ENCODE data around the gene ME1.
A peak's percentile ranks its signal among the peaks of the same experiment; 100 is the strongest.

ME1 gene

DNA sequence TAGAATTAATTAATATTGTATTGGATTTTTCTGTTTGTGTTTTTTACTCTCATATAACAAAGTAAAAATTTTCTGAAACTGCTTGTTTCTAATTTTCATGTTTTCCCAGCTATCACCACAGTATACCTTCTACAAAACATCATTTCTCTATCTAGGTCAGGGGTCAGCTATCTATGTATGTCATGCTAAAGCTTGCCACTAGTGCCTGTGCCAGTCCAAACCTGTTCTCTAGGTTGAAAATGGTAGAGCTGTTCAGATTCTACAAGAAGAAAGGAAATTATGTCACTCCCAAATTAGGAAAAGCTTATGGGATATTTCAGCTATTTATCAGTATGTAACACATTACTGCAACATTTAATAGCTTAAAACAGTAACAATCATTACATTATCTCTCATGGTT, 5.8 kb upstream of the ME1 start:
- in situ Hi-C loops (cut with MboI; ENCODE audit: low pct_unique_long_range_greater_than_20kb, low sequenced_read_pairs), result no loop called here

DNA sequence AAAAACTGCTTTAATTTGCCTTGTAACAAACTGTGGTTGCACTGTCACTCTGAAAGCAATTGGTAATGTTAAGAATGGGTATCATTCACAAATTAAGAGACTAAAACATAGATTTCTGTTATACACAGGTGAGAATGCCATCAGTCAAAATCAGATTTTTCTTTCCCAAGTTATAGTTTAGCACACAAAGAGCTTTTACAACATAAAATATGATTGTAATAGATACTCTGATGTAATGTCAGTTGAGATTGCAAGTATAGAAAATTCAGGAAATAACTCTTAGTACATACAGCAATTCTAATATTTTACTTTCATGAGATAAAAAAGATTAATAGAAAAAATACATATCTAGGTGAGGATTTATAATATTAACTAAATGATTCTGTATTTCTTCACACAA, 2.3 kb upstream of the ME1 start:
- no peak for DNase-seq
- in situ Hi-C loops (cut with MboI; ENCODE audit: low pct_unique_long_range_greater_than_20kb, low sequenced_read_pairs), result no loop called here

More for the DNA sequence above, 5.8 kb upstream of the ME1 start:
- DNase-seq, result no peak

DNA sequence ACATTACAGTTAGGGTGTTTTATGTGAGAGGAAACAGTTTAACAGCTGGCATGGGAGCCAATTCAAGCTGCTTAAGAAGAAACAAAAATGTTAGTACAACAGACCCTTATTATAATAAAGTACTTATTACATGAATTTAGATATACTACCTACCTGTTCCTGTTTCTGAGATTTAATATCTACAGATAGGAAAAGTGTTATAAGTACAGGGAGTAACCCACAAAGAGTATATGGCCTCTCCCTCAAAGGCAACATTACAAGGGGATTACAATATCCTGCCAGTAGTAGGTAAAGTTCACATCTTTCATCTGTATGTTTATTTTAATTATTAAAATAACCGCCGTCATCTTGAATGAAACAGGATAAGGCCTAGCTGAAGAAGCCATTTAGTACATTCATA, 1.8 kb upstream of the ME1 start:
- in situ Hi-C loops (cut with MboI; ENCODE audit: low pct_unique_long_range_greater_than_20kb, low sequenced_read_pairs), result no loop called here
- no peak for DNase-seq

DNA sequence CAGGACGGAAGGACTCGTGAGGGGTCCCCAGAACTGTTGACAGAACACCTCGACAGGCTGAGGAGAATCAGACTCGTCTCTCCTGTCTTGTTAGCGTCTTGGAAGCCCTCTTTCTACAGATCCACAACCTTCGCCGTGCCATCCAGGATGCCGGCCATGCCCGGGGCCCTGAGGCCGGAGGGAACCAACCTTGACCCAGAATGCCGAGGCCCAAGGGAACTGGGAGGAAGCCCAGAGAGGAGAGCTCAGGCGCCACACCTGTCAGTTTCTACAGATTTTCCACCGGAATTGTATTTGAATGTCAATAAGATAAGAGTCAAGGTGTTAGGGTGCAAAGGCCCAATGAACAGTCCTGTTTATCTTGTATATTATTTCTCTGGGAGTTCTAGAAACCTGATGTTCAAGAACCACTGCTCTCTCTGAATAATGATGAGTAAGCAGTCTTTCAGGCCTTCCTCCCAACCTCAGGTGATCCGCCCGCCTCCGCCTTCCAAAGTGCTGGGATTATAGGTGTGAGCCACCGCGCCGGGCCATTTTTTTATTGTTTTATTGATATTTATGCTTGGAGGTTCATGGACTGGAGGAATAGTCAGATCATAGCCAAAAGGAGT, 799 bp upstream of the ME1 start:
- in situ Hi-C loops (cut with MboI; ENCODE audit: low pct_unique_long_range_greater_than_20kb, low sequenced_read_pairs), result no loop called here
- no peak for DNase-seq

DNA sequence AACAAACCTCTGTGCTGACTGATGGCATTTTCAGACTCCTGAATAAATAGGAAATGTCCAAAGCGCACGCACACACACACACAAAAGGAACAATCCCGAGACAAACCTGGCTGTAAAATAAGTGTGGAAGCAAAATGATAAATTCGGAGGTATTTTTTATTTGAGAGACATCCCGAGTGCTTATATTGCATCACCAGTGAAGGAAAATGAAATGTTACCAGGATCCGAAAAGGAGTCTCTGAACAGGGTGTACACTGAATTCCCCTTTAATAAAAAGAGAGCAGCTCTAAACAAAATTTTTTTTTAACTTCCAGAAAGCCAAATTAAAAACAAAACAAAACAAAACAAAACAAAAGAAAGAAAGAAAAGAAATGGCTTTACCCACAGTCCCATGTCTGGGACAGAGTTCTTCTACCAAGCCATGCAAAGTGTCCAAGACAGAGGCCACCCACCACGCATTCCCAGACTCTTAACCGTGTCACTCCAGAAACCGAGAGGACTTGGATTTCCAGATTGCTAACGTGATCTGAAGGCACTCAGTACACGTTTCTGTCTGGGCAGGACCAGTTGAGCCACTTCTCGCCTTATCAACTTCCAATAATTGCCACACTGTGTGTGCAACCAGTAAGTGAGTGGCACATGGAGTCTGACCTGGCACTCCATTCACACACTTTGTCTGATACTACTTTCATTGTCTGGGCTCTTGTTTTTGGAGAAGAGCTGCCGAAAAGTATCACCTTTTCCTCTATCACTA, 817 bp downstream of the ME1 start:
- peak; percentile 57 for DNase-seq
- in situ Hi-C loops (cut with MboI; ENCODE audit: low pct_unique_long_range_greater_than_20kb, low sequenced_read_pairs), result no loop called here

DNA sequence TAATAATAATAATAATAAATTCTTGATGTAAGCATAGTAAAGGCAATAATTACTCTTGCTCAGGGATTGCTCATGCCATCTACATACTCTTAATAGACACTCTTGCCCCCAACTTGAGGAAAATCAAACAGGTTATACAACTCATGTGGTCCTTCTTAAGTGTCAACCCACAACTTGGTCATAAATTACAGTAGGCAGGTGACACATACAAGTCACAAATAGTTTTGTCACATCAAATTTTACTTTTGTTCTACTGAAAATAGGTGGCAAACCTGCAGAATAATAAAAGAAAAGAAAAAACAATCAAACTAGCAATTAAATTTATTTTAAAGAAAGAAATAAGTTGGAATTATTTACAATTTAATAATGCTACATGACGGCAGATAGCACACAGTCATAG, 1.6 kb downstream of the ME1 start:
- in situ Hi-C loops (cut with MboI; ENCODE audit: low pct_unique_long_range_greater_than_20kb, low sequenced_read_pairs), result no loop called here
- no peak for DNase-seq

DNA sequence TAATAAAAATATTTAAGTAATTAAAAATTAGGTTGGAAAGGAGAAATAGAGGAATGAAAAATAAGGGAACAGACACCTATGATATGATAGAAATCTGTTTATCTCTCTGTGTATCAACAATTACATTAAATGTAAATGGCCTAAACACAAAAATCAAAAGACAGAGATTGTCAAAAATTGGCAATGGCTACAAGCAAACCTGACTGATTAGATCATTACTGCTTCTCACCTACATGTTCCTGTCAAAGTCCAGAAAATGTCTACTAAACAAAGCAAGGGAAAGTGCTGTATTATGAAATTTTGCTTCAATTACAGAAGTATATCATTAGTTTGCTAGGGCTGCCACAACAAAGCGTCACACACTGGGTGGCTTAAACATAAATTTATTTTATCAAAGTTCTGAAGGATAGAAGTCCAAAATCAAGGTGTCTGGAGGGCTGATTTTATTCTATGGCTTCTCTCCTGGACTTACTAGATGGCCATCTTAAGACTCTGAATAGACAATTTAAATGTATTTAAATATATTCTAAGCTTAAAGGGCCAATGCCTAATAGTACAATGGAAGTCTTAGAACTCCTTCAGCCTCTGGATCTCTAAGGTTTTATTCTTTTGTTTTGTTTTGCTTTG, 6.3 kb downstream of the ME1 start:
- DNase-seq, result no peak
- in situ Hi-C loops (cut with MboI; ENCODE audit: low pct_unique_long_range_greater_than_20kb, low sequenced_read_pairs), result no loop called here

DNA sequence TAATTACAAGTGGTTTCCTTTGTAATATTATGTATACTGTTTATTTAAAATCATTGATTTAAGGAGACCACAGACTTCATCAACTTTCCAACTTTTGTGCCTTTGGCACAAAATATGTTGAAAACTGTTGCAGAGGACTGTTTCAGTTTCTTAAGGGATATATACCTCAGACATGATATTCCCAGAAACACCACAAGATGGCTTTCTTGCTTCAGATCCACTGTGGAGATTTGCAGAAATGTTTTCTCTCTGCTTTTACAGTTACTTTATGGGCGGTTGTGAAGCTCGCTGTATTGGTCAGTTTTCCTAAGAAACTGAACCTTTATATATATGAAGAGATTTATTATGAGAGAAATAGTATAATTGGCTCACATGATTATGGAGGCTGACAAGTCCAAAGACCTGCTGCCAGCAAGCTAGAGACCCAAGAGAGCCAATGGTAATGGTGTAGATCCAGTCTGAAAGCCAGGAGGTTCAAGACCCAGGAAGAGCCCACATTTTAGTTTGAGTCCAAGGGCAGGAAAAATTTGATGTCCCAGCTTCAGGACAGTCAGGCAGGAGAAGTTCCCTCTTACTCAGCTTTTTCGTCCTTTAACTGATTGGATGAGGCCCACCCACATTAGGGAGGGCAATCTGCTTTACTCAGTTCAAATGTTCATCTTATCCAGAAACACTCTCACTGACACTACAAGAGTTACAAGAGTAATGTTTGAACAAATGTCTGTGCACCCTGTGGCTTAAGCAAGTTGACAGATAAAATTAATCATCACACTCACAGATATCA, 12.8 kb downstream of the ME1 start:
- peak; percentile 73 for DNase-seq
- in situ Hi-C loops (cut with MboI; ENCODE audit: low pct_unique_long_range_greater_than_20kb, low sequenced_read_pairs), result no loop called here

DNA sequence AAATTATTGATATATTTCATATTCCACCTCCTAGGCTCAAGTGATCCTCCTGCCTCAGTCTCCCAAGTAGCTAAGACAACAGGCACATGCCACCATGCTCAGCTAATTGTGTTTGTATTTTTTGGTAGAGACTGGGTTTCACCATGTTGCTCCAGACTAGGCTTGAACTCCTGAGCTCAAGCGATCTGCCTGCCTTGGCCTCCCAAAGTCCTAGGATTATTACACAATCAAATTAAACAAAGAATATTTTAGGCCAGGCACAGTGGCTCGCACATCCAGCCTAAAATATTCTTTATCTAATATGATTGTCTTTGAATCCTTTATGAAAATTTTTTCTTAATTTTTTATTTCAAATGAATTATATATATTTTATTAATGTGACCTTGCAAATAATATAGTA, 17.8 kb downstream of the ME1 start:
- in situ Hi-C loops (cut with MboI; ENCODE audit: low pct_unique_long_range_greater_than_20kb, low sequenced_read_pairs), result no loop called here
- no peak for DNase-seq

DNA sequence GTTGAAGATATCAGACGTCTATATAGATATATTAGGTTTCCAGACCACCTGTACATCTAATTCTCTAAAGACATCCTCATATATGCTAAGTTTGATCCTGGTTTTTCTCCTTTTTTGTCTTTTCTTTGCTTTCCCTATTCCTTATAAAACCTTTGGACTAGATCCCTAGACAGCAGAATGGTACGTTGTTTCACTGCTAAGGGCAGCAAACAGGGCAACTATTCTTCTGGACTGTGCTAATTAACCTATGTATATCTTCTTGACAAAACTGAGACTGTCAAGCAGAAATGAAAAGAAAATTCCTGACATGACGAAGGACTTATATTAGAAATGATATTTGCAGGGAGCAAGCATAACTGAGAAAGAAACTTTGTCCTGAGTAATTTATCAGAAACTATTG, 19.1 kb downstream of the ME1 start:
- in situ Hi-C loops (cut with MboI; ENCODE audit: low pct_unique_long_range_greater_than_20kb, low sequenced_read_pairs), result no loop called here
- no peak for DNase-seq

DNA sequence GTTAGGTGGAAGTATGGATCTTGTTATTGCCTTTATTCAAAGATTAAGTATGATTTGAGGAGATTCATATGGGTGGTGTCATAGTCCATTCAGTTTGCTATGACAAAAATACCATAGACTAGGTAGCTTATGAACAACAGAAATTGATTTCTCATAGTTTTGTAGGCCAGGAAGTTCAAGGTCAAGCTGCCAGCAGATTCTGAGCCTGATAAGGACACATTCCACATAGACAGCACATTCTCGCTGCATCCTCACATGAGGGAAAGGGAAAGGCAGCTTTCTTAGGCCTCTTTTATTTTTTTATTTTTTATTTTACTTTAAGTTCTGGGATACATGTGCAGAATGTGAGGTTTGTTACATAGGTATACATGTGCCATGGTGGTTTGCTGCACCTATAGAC, 27.7 kb downstream of the ME1 start:
- no peak for DNase-seq
- in situ Hi-C loops (cut with MboI; ENCODE audit: low pct_unique_long_range_greater_than_20kb, low sequenced_read_pairs), result no loop called here

DNA sequence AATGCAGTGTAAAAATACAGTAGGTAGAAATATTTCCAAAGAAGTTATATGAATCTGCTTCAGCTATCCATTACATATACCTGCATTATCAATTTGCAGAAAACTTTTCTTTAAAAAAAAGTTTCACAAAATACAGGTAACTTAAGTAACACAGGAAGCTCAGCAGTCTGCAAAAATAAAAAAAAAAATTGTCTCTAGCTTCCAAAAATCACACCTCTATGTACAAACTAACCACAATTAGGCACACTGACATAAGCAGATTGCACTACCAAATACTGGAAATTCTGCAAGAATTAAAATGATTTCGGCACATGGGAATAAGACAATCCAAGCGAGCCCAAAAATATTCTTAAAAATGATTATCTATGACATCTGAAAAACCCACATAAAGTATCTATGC, 41.2 kb downstream of the ME1 start:
- DNase-seq, result no peak

DNA sequence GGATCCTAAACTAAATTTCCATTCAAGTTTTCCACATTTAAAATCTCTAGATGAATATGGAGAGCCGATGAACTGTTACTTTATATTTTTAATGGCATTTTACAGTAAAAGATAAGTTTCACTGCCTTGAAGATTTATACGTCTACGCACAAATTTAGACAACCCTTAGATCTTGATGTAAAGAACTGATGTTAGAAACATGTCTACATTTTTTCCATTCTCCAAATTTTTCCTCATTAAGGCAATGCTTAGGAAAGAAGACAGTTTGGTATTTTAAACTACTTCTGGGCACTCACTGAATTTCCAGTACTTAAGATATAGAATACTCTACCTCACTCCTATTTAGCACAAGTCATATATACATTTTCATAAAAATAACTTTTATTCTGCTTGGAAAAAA, 45.4 kb downstream of the ME1 start:
- no peak for DNase-seq
- in situ Hi-C loops (cut with MboI; ENCODE audit: low pct_unique_long_range_greater_than_20kb, low sequenced_read_pairs), result no loop called here

More for the DNA sequence above, 41.2 kb downstream of the ME1 start:
- in situ Hi-C loops (cut with MboI; ENCODE audit: low pct_unique_long_range_greater_than_20kb, low sequenced_read_pairs), result no loop called here

DNA sequence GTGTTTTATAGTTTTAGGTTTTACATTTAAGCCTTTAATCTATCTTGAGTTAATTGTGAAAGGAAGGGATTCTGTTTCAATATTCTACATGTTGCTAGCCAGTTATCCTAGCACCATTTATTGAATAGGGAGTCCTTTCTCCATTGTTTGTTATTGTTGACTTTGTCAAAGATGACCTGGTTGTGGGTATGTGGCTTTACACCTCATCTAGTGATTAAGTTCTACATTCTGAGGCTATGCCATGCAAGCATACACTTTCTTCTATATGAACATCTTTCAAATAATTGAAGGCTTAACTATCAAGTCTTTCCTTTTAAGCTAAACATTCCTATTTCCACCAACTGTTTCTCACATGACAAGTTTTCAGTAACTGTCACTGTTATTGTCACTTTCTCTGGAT, 46.1 kb downstream of the ME1 start:
- no peak for DNase-seq
- in situ Hi-C loops (cut with MboI; ENCODE audit: low pct_unique_long_range_greater_than_20kb, low sequenced_read_pairs), result no loop called here

DNA sequence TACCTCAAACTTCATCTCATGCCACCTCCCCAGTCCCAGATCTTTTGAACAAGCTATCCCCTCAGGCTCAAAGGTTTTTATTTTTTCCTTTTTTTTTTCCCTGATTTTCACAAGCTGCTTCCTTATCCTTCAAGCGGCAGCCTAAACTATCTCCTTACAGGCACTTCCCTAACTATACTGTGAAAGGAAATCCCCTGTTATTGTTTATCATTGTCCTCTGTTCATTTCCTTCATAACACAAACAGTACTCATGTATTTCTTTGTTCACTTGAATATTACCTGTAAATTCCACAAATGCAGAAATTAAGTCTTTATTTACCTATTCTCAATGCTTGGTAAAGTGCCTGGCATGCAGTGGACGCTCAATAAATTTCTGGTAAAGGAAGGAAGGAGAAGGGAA, 48.9 kb downstream of the ME1 start:
- no peak for DNase-seq

DNA sequence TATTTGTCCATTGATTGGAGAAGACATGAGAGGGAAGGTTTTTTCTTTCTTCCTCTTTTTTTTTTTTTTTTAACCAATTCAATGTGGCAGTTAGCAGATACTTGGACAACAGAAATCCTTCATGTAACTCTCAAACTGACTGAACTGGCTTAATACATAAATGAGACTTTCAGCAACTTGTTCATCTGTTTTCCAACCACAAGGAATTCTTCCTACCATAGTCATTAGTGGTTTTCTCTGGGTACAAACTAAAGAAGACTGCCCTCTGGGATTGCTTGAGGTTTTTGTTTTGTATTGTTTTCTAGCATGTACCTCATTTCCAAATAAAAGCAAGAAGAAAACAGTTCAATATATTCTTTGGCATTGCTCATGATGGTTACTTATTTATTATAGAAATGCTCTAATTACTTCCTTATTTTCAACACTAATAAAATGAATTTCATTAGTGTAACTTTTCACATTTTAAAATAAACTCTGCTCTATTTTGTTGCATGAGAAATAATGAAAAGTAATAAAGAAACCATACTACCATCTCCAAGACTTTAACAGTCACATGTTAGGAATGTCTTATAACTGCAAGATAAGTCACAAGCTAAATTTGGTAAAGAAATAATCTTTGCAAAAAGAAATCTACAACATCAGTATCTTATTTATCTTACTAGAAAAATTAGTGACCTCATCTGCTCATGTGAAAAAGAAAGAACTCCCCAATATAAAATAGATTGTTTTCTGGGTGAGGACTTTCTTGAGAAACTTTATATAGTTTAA, 52.0 kb downstream of the ME1 start:
- in situ Hi-C loops (cut with MboI; ENCODE audit: low pct_unique_long_range_greater_than_20kb, low sequenced_read_pairs), result no loop called here
- peak; percentile 32 for DNase-seq

More for the DNA sequence above, 48.9 kb downstream of the ME1 start:
- in situ Hi-C loops (cut with MboI; ENCODE audit: low pct_unique_long_range_greater_than_20kb, low sequenced_read_pairs), result no loop called here

DNA sequence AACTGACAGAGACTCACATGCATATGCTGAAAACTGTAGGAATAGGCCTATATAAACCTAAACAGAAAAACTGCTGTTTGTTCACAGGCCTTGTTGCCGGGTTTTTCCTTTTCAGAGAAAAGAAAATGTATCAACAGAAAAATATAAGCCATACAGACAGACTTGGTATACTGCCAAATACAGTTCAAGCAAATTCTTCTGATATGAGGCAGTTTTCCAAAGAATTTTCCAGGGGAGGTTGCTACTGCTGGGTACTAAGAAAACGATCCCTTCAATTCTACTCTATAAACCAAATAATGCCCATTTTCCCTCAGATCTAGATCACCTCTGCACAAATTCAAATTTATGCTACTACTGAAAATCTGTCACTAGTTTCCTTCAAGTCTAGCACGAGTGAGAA, 59.4 kb downstream of the ME1 start:
- in situ Hi-C loops (cut with MboI; ENCODE audit: low pct_unique_long_range_greater_than_20kb, low sequenced_read_pairs), result no loop called here
- no peak for DNase-seq

DNA sequence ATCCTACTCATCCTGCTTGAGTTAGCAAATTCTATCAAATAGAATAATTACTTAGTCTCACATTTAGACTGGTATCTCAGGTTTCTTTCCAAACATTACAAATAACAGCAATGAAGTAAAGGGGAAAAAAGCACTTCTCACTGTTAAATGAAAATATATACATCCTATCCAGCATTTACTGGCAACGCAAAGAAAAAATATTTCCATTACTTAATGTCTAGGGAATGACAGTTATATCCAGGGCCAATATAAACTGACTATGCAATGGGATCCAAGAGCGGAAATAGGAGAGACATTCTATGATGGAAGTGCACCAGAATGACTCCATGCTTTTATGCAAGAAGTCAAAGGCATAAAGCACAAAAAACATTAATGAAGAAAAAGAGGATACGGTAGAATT, 60.3 kb downstream of the ME1 start:
- DNase-seq, result no peak
- in situ Hi-C loops (cut with MboI; ENCODE audit: low pct_unique_long_range_greater_than_20kb, low sequenced_read_pairs), result no loop called here

DNA sequence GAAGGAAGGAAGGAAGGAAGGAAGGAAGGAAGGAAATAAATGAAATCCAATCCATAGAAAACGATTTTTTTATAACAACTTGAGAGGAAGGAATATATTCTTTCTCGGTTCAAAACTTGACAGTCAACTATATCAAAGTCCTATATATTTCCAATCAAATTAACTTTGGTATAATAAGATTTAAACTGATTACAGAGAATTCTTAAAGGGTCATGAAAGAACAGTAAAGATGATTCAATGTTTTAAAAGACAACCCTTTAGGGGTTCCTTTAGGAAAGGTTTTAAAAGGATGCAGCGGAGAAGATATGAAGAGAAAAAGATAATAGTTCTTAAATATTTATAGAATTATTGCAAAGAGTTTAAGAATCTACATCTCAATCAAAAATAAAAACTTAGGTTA, 61.2 kb downstream of the ME1 start:
- no peak for DNase-seq
- in situ Hi-C loops (cut with MboI; ENCODE audit: low pct_unique_long_range_greater_than_20kb, low sequenced_read_pairs), result no loop called here

Data from KBM-7 (cell line).